SU-DHL-6 (cell line): ENCODE data around the gene MVP.

Source experiments
- EZH2phosphoT487 ChIP-seq: fragments of 200-600 bp; sonication (generic), shearing (Covaris generic); conservative IDR thresholded peaks from 2 replicates; pipeline ENCODE4 v1.6.1; 2018; ENCODE audit warnings: mild to moderate bottlenecking, antibody characterized with exemption, low read length, moderate library complexity, mixed read lengths
- TF ChIP-seq, protein P1 (sequence below): fragments of 200-600 bp; sonication (generic); IDR thresholded peaks from one replicate; pipeline ENCODE4 v1.5.1; 2017; ENCODE audit warnings: antibody characterized with exemption, mild to moderate bottlenecking, low read length, moderate library complexity; ENCODE audit not compliant: insufficient read depth, poor library complexity, severe bottlenecking

DNA sequence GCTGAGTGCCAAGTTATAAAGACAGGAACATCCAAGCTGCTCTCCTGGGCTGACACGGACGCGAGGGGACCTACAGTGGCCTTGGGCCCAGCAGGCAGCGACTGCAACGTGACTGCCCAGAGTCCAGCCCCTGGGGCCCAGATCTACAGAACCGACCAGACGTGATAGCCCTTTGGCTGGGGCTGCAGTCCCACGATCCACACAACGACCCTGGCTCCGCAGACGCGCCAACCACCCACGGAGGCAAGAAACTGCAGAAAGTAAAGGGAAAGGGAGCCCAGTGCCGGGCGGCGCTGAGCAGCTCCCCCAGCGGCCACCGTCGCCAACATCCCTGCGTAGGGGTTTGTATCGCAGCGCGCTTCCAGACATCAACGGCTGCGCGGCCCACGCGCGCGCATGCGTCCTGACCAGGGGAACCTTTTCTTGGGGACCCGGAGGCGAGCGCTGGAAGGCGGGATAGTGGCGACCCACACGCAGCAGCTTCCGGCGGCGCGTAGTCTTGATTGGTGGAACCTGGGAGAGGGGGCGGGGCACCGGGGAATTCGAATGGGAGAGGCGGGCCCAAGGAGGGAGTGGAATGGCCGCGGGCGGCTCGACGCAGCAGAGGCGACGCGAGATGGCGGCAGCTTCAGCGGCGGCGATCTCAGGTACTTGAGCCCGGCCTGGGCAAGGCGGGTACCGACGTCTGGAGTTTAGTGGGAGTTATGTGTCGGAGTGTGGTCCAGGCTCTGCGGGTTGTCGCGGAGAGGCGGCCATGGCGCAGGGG, 29.9 kb upstream of the MVP start, which contains the start of gene KIF22:
- TF ChIP-seq, protein P1, sequence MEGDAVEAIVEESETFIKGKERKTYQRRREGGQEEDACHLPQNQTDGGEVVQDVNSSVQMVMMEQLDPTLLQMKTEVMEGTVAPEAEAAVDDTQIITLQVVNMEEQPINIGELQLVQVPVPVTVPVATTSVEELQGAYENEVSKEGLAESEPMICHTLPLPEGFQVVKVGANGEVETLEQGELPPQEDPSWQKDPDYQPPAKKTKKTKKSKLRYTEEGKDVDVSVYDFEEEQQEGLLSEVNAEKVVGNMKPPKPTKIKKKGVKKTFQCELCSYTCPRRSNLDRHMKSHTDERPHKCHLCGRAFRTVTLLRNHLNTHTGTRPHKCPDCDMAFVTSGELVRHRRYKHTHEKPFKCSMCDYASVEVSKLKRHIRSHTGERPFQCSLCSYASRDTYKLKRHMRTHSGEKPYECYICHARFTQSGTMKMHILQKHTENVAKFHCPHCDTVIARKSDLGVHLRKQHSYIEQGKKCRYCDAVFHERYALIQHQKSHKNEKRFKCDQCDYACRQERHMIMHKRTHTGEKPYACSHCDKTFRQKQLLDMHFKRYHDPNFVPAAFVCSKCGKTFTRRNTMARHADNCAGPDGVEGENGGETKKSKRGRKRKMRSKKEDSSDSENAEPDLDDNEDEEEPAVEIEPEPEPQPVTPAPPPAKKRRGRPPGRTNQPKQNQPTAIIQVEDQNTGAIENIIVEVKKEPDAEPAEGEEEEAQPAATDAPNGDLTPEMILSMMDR = peak; percentile 44
- no peak for TF ChIP-seq EZH2phosphoT487
